SH-SY5Y (cell line): ENCODE measurements around the gene DIS3L2.

Experiments used
- GATA2 ChIP-seq: IDR thresholded peaks from 2 replicates; pipeline ENCODE4 v1.6.1; 2011; ENCODE audit warnings: mild to moderate bottlenecking, low read depth, low read length
- GATA3 ChIP-seq: IDR thresholded peaks from 2 replicates; pipeline ENCODE4 v1.6.1; 2011; ENCODE audit warnings: low read depth, mild to moderate bottlenecking, low read length, moderate library complexity

DNA sequence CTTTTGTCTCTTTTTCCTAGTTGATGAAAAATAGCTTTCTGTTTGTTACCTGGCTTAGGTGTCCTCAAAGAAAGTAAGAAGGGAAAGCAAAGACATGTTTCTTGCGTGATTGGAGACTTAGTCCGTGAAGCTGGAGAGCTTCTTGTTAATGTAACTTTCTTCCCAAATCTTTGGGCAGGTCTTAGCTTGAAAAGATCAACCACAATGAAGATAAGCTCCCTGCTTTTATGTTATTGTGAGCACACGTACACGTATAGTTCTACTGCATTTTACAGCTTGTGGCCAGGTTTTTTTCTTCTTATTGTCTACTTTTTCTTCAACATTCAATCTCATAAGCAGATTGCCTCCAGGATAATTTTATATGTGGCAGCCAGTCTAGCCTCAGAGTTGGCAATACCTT, 99.8 kb downstream of the DIS3L2 start:
- TF ChIP-seq GATA3 (no peak), GATA2 (no peak)
